Breast epithelium (tissue), 3 donors: ENCODE measurements around the gene RELB.

Source experiments
- CTCF ChIP-seq, 3 donors: fragments of 450-650 bp; IDR thresholded peaks; one replicate each; pipeline ENCODE4 v1.5.1; 2016 to 2017; ENCODE audit warnings: antibody characterized with exemption in 3 of 3, mild to moderate bottlenecking in 3 of 3, moderate library complexity in 3 of 3
- POLR2A ChIP-seq: fragments of 450-650 bp; IDR thresholded peaks from one replicate; pipeline ENCODE4 v1.6.1; 2016; ENCODE audit warnings: antibody characterized with exemption, mild to moderate bottlenecking, moderate library complexity

- TF ChIP-seq CTCF (IDR thresholded peaks at IDR 0.05) (no peak), POLR2A (no peak)
Observed at GRCh38 chr19:45070214-45070613, 69.0 kb downstream of the RELB start.
